ENCODE data around the gene IBSP. TPM values are rescaled to one million over a fixed set of nuclear protein-coding genes. Genes with fewer than 3 reads are reported as not detected.

Gene IBSP
- total RNA-seq, 1 experiment from 2014 or later: not detected

GRCh38 chr4:87839592-87839946 is 40.2 kb downstream of the IBSP start:
- no peaks in the 10 kb centered on the region for H3K36me3 Mint-ChIP-seq (ENCODE audit: insufficient read depth, unreplicated experiment)
- POLR2A ChIA-PET: no interaction called here
- no peak overlapping the region for H3K27ac Mint-ChIP-seq (ENCODE audit: unreplicated experiment)

DNA sequence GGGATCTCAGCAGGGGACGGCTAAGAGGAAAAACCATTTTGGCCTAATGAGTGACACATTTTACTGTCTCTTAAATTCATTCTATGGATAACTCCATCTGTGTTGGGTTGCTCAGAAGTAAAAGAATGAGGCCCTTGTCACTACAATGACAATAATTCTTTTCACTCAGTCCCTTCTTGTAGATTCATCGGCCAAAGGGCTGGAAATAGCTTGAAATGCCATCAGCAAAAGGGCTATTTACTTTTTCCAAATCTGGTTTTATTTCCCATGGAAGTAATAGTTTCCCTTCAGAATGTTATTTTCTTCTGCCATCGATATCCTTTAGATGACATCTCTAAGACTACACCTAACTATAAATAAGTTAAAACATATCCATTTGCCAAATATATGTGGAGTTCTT is 40.8 kb downstream of the IBSP start:
- Mint-ChIP-seq H3K27ac (ENCODE audit: unreplicated experiment) (no peak overlapping the region), H3K27me3 (ENCODE audit: insufficient read depth, unreplicated experiment) (peaks cover 13% of the 10 kb centered on the region), H3K9me3 (ENCODE audit: unreplicated experiment) (no peaks in the 10 kb centered on the region), H3K36me3 (ENCODE audit: insufficient read depth, unreplicated experiment) (no peaks in the 10 kb centered on the region), H3K4me1 (ENCODE audit: low read depth, unreplicated experiment) (no peaks in the 10 kb centered on the region), H3K4me3 (ENCODE audit: unreplicated experiment) (no peak overlapping the region)
- H3K27me3 ChIP-seq (replicated peaks; ENCODE audit: control insufficient read depth, insufficient read depth, low read length): no peaks in the 10 kb centered on the region
- ChIA-PET CTCF (interaction anchor here (1.5 kb wide), 1 partner anchor 9 kb away, joined by 4 read pairs; no protein-coding TSS in a partner anchor), POLR2A (no interaction called here)
- H3K4me3 ChIP-seq (ENCODE audit: low read depth, low read length): no peak overlapping the region
- TF ChIP-seq, protein P1, sequence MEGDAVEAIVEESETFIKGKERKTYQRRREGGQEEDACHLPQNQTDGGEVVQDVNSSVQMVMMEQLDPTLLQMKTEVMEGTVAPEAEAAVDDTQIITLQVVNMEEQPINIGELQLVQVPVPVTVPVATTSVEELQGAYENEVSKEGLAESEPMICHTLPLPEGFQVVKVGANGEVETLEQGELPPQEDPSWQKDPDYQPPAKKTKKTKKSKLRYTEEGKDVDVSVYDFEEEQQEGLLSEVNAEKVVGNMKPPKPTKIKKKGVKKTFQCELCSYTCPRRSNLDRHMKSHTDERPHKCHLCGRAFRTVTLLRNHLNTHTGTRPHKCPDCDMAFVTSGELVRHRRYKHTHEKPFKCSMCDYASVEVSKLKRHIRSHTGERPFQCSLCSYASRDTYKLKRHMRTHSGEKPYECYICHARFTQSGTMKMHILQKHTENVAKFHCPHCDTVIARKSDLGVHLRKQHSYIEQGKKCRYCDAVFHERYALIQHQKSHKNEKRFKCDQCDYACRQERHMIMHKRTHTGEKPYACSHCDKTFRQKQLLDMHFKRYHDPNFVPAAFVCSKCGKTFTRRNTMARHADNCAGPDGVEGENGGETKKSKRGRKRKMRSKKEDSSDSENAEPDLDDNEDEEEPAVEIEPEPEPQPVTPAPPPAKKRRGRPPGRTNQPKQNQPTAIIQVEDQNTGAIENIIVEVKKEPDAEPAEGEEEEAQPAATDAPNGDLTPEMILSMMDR (IDR thresholded peaks at IDR 0.05; ENCODE audit: insufficient read depth in 1 of 2, low read depth in 1 of 2, low read length in 1 of 2, severe bottlenecking in 1 of 2, unreplicated experiment in 1 of 2): no peak
- no peaks in the 10 kb centered on the region for H3K4me1 ChIP-seq
- intact Hi-C loops (cut with micrococcal nuclease; ENCODE audit: unreplicated experiment): no loop called here
- H3K9me3 ChIP-seq: no peaks in the 10 kb centered on the region
- no peak for DNase-seq
- no peaks in the 10 kb centered on the region for H3K36me3 ChIP-seq (ENCODE audit: control insufficient read depth, insufficient read depth, low read length)
- BruUV-seq (replicated peaks): no TSS peak

More at GRCh38 chr4:87839592-87839946, 40.2 kb downstream of the IBSP start:
- no TSS peak for BruUV-seq (replicated peaks)
- no peak for DNase-seq
- H3K4me3 ChIP-seq (ENCODE audit: low read depth, low read length): no peak overlapping the region
- H3K9me3 ChIP-seq: no peaks in the 10 kb centered on the region
- no peaks in the 10 kb centered on the region for H3K4me1 Mint-ChIP-seq (ENCODE audit: low read depth, unreplicated experiment)
- H3K36me3 ChIP-seq (ENCODE audit: control insufficient read depth, insufficient read depth, low read length): no peaks in the 10 kb centered on the region
- H3K4me3 Mint-ChIP-seq (ENCODE audit: unreplicated experiment): no peak overlapping the region
- intact Hi-C loops (cut with micrococcal nuclease; ENCODE audit: unreplicated experiment): loop anchor here (1.0 kb wide), 2 partner anchors 160 to 295 kb away; no protein-coding TSS in a partner anchor
- no peaks in the 10 kb centered on the region for H3K4me1 ChIP-seq
- TF ChIP-seq, protein P1 (IDR thresholded peaks at IDR 0.05; ENCODE audit: insufficient read depth in 1 of 2, low read depth in 1 of 2, low read length in 1 of 2, severe bottlenecking in 1 of 2, unreplicated experiment in 1 of 2): no peak
- H3K27me3 Mint-ChIP-seq (ENCODE audit: insufficient read depth, unreplicated experiment): peaks cover 15% of the 10 kb centered on the region
- no peaks in the 10 kb centered on the region for H3K9me3 Mint-ChIP-seq (ENCODE audit: unreplicated experiment)
- CTCF ChIA-PET: interaction anchor here (1.5 kb wide), 1 partner anchor 10 kb away, joined by 4 read pairs; no protein-coding TSS in a partner anchor
- H3K27me3 ChIP-seq (replicated peaks; ENCODE audit: control insufficient read depth, insufficient read depth, low read length): no peaks in the 10 kb centered on the region

DNA sequence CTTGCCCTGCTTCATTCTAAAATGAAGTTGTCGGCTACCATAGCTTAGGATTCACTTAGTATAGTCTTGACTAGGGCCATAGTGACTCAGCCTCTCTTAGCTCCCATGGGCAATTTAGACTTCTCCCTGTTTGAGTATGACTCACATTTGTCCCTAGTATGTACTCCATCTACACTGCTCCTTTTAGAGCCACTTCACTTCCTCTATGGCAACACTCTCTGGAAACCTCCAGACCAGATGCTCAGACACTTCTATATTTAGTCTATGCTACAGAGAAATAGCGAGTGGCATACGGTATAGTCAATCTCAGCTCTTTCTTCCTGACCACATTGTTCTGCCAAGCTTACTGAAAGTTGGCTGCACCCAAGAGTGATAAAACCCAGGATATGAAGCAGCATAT is 44.6 kb downstream of the IBSP start:
- H3K27ac Mint-ChIP-seq (ENCODE audit: unreplicated experiment): no peak overlapping the region
- TF ChIP-seq, protein P1 (IDR thresholded peaks at IDR 0.05; ENCODE audit: insufficient read depth in 1 of 2, low read depth in 1 of 2, low read length in 1 of 2, severe bottlenecking in 1 of 2, unreplicated experiment in 1 of 2): no peak
- intact Hi-C loops (cut with micrococcal nuclease; ENCODE audit: unreplicated experiment): no loop called here
- CTCF ChIA-PET: no interaction called here
- Histone ChIP-seq H3K27me3 (replicated peaks; ENCODE audit: control insufficient read depth, insufficient read depth, low read length) (no peaks in the 10 kb centered on the region), H3K4me3 (ENCODE audit: low read depth, low read length) (no peak overlapping the region), H3K9me3 (no peaks in the 10 kb centered on the region), H3K36me3 (ENCODE audit: control insufficient read depth, insufficient read depth, low read length) (no peaks in the 10 kb centered on the region), H3K4me1 (peaks cover 3% of the 10 kb centered on the region; the same call in 1 of the 2 replicates)
- no peak overlapping the region for H3K4me3 Mint-ChIP-seq (ENCODE audit: unreplicated experiment)
- no TSS peak for BruUV-seq (replicated peaks)
- peaks cover 3% of the 10 kb centered on the region for H3K4me1 Mint-ChIP-seq (ENCODE audit: low read depth, unreplicated experiment)
- H3K27me3 Mint-ChIP-seq (ENCODE audit: insufficient read depth, unreplicated experiment): peaks cover 17% of the 10 kb centered on the region
- H3K36me3 Mint-ChIP-seq (ENCODE audit: insufficient read depth, unreplicated experiment): no peaks in the 10 kb centered on the region
- POLR2A ChIA-PET: no interaction called here
- DNase-seq: no peak
- H3K9me3 Mint-ChIP-seq (ENCODE audit: unreplicated experiment): no peaks in the 10 kb centered on the region

Data from Caco-2 (cell line).